Vagina (tissue), 2 donors: ENCODE measurements around the gene TRMT112.

Experiments
- POLR2A ChIP-seq, 2 donors: fragments of 450-650 bp; IDR thresholded peaks; one replicate each; pipeline ENCODE4 v1.6.1; 2017; ENCODE audit warnings: antibody characterized with exemption in 2 of 2, mild to moderate bottlenecking in 2 of 2, moderate library complexity in 2 of 2
- POLR2AphosphoS5 ChIP-seq, 2 donors: sonication (generic); formaldehyde crosslinking; IDR thresholded peaks; one replicate each; pipeline ENCODE4 v1.9.0; 2017; ENCODE audit warnings: antibody characterized with exemption in 2 of 2, mild to moderate bottlenecking in 2 of 2, low read depth in 1 of 2; ENCODE audit not compliant: insufficient read depth in 1 of 2
- TF ChIP-seq, protein P1 (sequence below), 3 experiments: fragments of 450-650 bp in 2 of 3; fragments of 200-600 bp in 1 of 3; sonication (generic) in 1 of 3; IDR thresholded peaks; one replicate each; pipeline ENCODE4 v1.5.1; 2017 to 2019; ENCODE audit warnings: antibody characterized with exemption in 3 of 3, mild to moderate bottlenecking in 2 of 3, moderate library complexity in 2 of 3

DNA sequence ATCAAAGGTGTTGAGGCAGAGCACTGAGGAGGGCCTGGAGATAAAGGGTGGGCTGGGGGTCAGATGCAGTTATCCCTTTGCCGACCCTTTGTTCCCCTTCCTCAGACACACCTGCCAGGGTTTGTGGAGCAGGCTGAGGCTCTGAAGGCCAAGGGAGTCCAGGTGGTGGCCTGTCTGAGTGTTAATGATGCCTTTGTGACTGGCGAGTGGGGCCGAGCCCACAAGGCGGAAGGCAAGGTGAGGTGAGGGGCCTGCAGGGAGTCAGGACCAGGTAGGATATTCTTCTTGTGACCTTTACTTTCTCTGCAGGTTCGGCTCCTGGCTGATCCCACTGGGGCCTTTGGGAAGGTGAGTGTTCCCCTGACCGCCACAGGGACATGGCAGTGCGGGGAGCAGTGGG lies 3.2 kb upstream of the TRMT112 start:
- TF ChIP-seq, protein P1, sequence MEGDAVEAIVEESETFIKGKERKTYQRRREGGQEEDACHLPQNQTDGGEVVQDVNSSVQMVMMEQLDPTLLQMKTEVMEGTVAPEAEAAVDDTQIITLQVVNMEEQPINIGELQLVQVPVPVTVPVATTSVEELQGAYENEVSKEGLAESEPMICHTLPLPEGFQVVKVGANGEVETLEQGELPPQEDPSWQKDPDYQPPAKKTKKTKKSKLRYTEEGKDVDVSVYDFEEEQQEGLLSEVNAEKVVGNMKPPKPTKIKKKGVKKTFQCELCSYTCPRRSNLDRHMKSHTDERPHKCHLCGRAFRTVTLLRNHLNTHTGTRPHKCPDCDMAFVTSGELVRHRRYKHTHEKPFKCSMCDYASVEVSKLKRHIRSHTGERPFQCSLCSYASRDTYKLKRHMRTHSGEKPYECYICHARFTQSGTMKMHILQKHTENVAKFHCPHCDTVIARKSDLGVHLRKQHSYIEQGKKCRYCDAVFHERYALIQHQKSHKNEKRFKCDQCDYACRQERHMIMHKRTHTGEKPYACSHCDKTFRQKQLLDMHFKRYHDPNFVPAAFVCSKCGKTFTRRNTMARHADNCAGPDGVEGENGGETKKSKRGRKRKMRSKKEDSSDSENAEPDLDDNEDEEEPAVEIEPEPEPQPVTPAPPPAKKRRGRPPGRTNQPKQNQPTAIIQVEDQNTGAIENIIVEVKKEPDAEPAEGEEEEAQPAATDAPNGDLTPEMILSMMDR (IDR thresholded peaks at IDR 0.05), result no peak
- TF ChIP-seq POLR2A (IDR thresholded peaks at IDR 0.05) (no peak), POLR2AphosphoS5 (IDR thresholded peaks at IDR 0.05; ENCODE audit: insufficient read depth in 1 of 2, low read depth in 1 of 2) (no peak)
